Fibroblast of the conjunctiva (primary cell): Measurements from ENCODE around the gene CALCOCO2.
"Not testable (repeated sequence)": the region's sequence is repeated elsewhere in the genome, so short reads cannot be mapped to it uniquely, and the experiment has no call there.

Experiments used
- DNase-seq: peaks from one replicate; pipeline ENCODE4 v3.0.0-alpha.2; 2010; ENCODE audit warnings: low read depth

The CALCOCO2 gene

DNA sequence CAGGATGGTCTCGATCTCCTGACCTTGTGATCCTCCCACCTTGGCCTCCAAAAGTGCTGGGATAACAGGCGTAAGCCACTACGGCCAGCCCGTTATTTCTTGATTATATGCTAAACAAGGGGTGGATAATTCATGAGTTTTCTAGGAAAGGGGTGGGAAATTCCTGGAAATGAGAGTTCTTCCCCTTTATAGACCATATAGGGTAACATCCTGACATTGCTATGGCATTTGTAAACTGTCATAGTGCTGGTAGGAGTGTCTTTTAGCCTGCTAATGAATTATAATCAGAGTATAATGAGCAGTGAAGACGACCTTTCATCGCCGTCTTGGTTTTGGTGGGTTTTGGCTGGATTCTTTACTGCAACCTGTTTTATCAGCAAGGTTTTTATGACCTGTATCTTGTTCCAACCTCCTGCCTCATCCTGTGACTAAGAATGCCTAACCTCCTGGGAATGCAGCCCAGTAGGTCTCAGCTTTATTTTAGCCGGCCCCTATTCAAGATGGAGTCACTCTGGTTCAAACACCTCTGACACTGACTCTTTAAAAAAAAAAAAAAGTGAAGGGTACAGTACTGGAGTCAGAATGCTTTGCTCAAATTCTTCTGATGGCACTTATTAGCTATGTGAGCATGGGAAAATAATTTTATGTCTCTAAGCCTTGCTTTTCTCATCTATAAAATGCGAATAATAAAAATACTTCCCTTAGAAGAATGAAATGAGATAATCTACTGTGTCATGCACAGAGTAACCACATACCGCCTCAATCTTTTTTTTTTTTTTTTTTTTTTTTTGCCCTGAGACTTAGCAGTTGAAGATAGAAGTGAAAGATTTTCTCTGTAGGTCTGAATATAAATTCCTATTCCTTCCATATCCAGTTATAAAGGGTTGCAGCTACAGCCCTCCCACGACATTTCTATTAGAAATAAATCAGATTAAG is 5.1 kb upstream of the CALCOCO2 start:
- DNase-seq, result no peak

DNA sequence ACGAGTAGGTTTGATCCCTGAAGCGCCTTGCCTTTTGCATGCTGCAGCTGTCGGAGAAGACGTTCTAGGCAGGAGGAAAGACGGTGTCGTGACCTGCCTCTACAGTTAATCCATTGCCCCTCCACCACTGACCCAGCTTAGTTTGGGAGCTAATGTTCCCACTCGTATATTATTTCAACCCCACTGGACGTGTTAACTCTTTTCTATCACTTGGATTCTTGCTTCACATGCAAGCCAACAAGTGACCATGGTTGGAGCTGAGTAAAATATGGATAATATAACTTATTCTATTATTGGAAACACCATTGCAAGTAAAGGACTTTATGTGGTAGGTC is 681 bp downstream of the CALCOCO2 start:
- DNase-seq, result no peak

DNA sequence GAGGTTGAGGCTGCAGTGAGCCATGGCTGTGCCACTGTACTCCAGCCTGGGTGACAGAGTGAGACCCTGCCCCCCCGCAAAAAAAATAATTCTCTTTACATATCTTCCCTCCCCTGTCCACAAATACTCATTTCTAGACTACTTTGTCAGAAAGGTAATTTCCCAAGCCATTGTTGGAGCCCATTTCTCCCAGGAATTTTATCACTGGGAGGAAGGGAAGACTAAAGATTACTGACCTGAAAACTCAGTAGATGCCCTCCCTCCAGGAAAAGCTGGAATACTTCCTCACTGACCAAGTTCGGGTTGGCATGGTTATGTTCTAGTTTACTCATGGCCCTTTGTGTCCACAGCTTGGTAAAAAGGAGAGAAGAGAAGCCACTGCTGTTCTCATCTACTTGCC is 4.1 kb downstream of the CALCOCO2 start:
- no peak for DNase-seq

DNA sequence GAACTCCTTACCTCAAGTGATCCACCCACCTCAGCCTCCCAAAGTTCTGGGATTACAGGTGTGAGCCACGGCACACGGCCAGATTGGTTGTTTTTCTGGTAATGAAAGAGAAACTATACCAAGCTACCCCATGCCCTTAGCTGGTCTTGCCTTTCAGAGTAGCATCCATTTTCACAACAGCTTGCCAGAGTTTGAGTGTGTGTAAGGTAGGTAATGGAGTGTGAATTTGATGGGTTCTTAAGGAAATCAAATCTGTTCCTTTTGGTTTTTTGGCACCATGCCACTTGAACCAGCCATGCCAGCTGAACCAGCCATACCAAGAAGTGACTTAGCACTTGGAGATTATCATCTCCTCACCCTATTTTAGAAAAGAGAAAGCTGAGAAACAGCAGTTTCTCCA is 5.1 kb downstream of the CALCOCO2 start:
- no peak for DNase-seq

DNA sequence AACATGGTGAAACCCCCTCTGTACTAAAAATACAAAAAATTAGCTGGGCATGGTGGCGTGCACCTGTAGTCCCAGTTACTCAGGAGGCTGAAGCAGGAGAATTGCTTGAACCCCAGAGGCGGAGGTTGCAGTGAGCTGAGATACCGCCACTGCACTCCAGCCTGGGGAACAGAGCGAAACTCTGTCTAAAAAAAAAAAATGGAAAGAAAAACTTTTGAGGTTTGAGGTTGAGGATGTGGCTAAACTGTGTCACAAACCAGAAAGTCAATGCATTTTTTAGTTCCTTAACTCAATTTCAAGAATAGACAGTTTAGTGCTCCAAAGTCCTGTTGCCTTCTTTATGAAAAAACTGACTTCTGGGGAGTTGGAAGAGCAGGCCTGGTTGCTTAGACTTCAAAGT is 6.6 kb downstream of the CALCOCO2 start:
- DNase-seq, result not testable (repeated sequence)

DNA sequence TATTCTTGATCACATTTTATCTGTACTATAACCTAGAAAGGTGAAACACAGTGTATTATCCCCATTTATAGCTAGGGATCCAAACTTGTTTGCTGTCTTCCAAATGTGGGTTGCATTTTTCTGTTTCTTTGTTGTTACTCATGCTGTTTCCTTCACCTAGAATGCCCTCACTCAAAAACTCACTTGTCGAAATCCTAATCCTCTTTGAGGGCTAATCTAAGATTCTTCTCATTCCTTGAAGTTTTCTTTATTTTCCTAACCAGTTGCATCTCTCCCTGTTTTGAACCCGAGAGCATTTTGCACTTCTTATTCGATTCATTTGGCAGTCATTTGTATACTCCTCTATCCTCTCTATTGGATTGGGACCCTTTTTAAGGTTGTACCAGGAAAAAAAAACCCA is 9.6 kb downstream of the CALCOCO2 start:
- DNase-seq, result no peak

DNA sequence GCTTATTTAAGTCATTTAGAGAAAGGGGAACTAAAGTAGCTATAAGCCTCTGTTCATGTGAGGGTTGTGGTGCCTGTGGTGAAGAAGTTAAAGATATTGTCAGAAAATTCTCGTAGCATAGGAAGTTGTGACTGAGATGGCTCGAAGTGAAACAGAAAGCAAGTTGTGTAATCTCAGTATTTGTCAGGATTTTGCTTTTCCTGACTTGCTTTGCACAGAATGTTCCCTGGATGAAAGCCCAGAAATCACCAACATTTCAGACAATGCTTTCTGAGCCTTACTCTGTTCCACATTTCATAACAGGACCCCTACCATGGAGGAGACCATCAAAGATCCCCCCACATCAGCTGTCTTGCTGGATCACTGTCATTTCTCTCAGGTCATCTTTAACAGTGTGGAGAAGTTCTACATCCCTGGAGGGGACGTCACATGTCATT is 10.6 kb downstream of the CALCOCO2 start:
- peak; percentile 65 for DNase-seq

DNA sequence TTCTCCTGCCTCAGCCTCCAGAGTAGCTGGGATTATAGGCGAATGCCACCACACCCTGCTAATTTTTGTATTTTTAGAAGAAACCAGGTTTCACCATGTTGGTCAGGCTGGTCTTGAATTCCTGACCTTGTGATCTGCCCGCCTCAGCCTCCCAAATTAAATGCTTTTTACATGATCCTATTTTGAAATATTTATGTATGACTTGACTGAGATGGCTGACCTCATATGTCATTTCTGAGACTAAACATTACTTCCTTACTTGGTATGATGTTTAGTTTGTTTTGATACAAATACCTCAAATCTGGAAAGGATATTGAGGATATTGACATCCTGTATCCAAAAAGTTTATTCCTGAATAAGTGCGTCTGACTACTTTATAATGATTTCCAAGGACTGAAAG is 11.9 kb downstream of the CALCOCO2 start:
- DNase-seq, result no peak

DNA sequence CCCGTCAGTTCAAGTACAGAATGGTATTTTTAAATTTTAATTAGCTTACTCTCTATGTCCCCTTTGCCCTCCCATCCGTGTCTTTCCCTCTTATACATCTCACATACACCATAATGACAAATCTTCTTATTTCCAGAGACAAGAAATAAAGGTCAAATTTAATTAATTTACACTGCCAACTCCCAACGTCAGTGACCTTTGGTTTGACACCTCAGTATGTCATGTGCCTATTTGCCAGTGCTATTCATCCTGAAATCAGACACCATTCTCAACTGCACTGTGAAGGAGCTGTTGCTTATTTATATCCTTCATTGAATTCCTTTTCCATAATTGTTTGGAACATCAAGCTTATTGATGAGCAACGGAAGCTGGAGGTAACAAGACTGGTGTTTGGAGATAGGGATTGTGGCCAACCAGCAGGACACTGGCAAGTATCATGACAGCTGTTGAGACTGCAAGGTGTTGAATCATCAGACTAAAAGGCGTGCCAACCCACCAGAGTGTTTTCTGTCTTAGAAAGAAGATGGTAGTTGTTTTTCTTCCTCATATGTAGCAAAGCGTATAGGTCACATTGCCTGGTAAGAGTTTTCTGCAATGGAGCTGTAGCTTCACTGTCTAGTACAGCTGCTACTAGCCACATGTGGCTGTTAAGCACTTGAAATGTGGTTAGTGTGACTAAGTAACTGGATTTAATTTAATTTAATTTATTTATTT is 12.5 kb downstream of the CALCOCO2 start:
- peak; percentile 53 for DNase-seq

DNA sequence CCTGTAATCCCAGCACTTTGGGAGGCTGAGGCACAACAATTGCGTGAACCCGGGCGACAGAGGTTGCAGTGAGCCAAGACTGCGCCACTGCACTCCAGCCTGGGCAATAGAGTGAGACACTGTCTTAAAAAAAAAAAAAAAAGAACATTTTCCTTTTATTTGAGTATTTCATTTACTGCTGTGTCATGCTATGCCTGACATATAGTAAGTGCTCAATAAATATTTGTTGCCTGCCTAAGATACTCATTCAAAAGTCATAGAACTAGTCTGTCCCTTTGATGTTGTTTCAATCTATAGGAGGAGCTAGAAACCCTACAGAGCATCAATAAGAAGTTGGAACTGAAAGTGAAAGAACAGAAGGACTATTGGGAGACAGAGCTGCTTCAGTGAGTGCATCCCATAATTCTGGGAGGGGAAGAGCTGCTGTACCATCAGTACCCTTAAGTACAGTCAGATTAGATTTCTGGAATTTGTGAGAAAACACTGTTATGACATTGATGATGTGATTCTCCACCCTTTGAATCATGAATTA is 20.0 kb downstream of the CALCOCO2 start:
- DNase-seq, result no peak

DNA sequence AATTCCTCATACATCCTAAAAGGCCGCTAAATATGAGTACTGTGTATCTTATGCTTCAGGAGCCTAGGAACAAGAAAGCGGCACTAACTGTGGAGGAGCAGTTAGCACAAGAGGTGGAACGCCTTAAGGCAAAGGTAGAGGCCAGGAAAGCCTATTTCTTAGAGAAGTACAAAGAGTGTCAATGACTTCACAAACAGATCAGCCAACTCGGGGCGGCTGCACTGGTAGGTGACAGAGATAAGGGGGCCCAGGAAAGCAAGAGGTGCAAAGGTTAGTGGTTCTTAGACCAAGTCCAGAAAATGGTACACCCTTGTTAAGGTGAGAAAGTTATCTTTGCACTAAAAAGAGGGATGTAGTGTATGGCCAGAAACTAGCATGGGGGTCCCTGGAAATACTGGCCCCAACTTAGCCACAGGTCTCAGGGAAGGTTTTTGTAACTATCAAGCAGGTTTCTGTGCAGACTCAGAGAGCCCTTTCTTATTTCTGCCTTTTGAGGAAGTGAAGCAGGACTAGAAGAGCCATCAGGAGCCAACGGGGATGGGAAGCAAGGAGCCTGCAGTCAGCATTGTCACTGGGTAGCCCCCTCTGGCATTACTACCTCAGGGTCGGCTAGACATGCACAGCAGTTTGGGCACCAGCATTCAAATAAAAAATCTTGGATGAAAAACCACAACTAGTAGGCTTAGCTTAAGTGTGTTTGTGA is 24.1 kb downstream of the CALCOCO2 start:
- no peak for DNase-seq

DNA sequence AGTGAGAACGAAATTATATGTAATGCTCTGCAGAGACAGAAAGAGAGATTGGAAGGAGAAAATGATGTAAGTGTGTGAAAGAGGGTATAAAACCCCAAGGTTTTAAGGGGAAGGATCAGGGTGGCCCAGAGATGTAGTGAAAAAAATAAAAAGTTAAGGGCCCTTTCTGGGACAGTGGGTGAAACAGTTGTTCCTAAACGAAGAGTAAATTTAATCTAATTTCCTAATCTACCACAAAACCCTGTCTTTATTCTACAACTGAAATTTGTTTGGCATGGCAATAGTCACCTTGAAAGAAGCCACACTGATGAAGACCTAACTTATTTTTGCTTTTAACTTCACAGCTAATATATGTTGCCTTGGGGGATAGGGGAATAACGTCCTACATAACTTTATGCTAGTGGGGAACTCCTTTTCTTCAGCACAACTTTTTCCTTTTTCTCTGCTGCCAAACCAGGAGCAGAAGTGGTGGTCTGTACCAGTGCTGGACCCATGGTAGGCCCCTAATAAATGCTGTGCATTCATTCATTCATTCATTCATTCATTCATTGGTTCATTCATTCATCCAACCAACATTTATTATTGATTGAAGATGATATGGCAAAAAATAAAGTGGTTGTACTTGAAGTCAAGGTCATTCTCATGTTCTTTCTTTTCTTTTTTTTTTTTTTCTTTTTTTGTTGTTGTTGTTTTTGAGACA is 25.4 kb downstream of the CALCOCO2 start:
- no peak for DNase-seq

DNA sequence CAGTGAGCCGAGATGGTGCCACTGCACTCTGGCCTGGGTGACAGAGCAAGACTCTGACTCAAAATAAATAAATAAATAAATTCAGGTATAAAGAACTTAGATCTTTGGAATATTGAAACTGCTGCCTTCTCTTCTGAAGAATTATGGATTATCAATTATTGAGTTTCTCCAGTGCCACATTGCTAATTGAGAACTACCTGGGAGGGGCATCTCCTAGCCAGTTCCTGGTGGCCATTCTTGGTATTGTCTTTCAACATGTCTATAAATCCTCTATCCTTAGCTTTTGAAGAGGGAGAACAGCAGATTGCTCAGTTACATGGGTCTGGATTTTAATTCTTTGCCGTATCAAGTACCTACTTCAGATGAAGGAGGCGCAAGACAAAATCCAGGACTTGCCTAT is 29.2 kb downstream of the CALCOCO2 start:
- no peak for DNase-seq

DNA sequence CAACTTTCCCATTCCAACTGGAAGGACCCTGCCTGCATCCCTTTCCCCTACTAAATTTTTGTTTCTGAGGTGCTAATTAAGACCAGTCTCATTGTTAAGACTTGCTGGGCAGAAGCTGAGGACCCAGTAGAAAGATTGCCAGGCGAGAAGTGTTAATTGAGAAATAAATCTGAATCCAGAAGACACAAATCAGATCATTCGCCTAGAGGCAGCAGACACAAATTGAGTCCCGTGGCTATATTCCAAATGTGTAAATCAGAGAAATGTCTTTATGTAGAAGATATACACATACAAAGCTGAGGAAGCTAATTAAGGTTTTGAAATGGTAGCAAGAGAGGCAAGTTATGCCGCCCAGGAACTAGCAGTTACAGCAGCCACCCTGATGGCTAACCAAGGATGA is 29.6 kb downstream of the CALCOCO2 start:
- DNase-seq, result no peak

DNA sequence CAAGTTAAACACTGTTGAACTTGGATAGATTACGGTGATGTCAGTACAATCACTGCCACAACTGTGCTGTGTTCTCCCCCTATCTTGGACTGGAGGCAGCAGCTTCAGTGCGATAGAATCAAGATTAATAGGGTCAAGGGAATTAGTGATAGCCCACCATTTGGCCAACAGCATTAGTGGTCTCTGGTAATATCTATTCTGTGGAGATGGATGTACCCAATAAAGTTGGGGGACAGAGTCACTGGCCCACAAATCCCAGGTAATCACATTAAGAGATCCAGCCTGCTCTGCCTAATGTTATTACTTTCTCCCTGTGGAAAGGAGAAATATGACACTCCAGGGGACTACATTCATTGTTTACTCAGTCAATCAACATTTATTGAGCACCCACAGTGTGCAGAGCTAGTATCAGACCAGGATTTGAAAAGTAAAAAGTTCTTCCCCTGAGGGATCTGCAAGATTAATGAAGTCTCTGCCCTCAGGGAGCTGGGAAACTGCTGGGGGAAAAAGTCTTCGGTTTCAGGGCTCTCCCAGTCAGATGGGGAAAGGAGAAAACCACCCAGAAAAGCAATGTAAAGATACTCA is 38.2 kb downstream of the CALCOCO2 start:
- DNase-seq, result no peak

DNA sequence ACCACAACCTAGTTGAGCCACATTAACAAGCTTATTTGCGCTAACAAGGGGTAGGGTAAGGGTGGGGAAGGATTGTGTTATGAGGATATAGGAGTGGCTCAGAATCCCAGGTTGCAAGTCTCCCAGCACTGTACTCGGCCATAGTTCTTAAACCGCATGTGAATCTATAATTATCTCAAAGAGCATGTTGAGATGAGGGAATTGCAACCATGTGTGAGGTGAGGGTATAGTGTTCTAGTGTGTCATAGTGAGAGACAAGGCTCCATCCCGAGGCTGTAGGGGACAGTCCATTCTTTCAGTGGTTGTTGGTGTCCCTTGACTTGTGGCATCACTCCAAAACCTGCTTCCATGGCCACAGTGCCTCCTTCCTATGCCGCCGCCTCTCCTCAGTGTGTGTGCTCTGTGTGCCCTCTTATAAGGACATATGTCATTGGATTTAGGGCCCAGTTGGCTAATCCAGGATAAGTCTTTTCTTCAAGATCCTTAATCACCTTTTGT is 39.0 kb downstream of the CALCOCO2 start:
- no peak for DNase-seq

DNA sequence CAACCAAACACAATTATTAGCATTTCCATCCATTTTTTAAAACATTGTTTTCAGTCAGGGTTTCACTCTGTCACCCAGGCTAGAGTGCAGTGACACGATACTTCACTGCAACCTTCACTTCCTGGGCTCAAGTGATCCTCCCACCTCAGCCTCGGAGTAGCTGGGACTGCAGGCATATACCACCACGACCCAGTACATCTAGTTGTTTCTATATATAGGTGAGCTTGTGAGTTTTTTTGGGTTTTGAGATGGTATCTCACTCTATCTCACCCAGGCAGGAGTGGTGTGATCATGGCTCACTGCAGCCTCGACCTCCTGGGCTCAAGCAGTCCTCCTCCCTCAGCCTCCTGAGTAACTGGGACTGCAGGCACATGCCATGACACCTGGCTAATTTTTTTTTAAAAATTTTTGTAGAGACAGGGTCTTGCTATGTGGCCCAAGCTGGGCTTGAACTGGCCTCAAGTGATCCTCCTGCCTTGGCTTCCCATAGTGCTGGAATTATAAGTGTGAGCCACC is 40.3 kb downstream of the CALCOCO2 start:
- no peak for DNase-seq

DNA sequence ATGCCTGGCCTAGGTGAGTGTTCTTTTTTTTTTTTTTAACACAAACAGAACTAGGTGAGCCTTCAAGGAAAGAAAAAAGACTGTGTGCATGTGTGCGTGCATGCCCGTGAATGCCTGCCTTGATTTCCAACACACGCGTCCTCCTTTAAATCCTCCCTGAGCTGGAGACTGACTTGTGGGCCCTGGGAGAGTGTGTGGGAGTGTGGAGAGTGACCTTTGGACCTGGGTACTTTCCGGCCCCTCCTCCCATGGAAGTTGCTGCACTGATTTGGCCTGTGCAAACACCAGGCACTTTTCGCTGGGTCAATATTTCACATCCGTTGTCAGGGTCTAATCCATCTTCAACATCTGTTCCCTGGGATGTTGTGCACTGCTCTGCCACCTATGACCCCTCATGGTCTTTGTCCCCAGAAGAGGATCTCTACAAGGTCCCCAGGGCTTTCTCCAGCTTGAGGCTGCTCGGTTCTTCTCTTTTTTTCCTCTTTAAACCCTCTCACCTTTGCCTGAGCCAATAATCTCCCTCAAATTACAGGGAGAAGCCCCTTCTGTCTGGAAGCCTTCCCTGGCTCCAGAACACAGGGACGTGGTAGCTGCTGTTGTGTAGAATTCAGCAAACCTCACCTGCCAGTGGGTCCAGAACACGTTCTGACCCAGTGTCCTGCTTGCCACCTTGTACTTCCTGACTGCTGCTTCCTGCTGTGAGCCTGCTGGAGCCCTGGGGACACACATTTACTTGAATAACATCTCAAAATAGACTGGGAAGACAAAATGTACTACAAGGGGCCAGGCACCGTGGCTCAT is 40.9 kb downstream of the CALCOCO2 start:
- DNase-seq, result no peak

DNA sequence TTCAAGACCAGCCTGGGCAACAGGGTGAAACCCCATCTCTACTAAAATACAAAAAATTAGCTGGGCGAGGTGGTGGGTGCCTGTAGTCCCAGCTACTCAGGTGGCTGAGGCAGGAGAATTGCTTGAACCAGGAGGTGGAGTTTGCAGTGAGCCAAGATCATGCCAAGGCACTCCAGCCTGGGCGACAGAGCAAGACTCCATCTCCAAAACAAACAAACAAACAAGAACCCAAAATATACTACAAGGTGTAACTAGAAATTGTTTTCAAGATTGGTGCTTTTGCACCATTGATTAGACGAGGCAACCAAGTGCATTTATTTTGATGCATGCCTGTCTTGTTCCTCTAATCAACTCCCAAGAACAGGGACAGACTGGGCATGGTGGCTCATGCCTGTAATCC is 41.6 kb downstream of the CALCOCO2 start:
- not testable (repeated sequence) for DNase-seq

DNA sequence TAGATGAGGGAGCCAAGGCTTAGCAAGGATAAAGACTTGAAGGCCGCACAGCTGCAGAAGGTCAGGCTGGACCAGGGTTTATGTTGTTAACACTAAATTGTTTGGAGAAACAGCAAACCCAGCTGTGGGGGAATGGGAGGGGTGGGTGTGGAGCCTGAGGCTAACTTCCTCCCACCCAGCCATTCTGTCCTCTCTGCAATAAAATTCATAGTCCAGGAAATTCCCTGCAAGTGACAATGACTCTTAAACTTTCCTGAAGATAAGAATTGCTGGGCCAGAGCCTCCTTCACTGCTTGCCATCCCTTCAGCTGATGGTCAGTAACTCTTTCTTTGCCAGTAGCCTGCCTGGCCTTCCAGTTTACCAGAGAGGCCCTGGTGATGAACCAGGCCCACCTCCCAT is 42.4 kb downstream of the CALCOCO2 start:
- no peak for DNase-seq
